GM19023 (cell line): ENCODE data around the gene CD151.
A peak's percentile ranks its signal among the peaks of the same experiment; 100 is the strongest.

Source experiments
- ATAC-seq: cut with Tn5 transposase; IDR thresholded peaks from one replicate; pipeline ENCODE4 v1.9.1; 2021; ENCODE audit warnings: mild to moderate bottlenecking, moderate library complexity; ENCODE audit not compliant: unreplicated experiment

CD151 gene

GRCh38 chr11:827897-828192 is 4.9 kb upstream of the CD151 start, which contains the start of gene CRACR2B:
TSS of gene CRACR2B (plus strand) at chr11:827919. CDS start at chr11:828608, 689 bp downstream.
- ATAC-seq = no peak

- no peak for ATAC-seq
Measured at GRCh38 chr11:828506-829175, 4.1 kb upstream of the CD151 start.

GRCh38 chr11:829176-829846 is 3.4 kb upstream of the CD151 start:
- no peak for ATAC-seq

DNA sequence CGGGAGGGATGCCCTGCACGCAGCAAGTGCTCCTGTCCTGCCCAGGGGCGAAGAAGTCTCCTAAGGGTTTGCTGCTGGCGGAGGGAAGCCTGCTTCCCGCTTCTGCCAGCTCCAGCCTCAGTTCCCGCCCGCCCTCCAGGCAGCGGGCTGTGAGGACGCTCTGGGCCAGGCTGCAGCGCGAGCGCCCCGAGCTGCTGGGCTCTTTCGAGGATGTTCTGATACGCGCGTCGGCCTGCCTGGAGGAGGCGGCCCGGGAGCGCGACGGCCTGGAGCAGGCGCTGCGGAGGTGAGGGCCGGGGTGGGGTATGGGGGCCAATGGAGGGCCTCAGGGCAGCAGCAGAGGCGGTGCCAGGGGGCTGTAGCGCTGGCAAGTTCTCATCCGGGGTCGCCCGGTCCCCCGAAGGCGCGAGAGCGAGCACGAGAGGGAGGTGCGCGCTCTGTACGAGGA is 2.9 kb upstream of the CD151 start:
- ATAC-seq = no peak

- no peak for ATAC-seq
Measured at GRCh38 chr11:830295-831117, 2.2 kb upstream of the CD151 start.

GRCh38 chr11:831118-831864 is 1.5 kb upstream of the CD151 start:
- no peak for ATAC-seq

DNA sequence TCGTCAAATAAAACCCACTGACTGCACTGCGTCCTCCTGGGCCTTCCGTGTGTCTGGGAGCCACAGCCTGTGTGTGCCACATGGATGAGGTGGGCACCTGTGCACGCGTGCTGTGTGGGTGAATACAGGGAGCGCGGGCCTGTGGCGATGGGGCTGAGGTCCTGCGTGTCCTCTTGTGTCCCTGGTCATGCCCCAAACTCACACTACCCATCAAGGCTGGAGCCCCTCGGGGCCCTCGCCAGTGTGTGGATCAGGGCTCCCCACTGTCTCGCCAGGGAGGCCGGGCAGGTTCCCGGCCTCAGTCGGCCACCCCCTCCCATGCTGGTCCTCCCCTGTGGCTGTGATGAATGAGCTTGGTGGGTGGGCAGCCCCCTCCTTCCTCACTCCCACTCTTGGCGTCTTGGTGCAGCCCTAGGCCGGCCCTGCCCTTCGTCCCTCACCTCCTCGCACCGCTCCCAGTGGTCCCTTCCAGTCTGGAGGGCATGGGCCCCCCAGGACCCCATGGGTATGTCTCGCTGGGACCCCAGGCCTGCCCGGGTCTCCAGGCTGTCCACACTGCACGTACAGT is 707 bp upstream of the CD151 start:
- no peak for ATAC-seq

DNA sequence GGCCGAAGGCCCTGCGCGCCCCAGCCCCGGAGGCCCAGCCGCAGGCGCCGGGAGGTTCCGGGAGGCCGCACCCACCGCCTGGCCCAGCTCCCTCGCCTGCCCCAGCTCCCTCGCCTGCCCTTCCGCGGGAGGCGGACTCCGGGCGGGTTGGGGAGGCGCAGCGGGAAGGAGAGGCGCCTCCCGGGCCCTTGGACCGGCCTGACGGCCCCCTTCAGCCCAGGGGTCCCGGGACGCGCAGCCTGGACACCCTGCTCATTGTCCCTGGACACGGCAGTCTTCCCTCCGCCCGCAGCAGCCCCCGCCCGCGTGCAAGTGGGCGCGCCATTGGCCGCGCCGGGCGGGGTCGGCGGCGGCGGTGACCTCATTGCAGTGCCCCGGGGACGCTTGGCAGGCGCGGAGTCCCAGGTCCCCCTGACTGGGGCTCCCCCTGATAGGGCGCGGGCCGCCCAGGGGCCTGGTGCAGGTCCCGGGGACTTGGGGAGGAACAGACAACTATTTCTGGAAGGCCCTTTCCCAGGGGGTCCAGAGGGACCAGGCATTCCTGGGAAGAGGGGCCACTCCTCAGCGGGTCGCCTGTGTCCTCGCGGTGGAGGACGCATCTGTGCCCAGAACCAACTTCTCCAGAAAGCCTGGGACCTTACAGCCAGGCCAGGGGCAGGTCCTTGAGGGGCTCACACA is 501 bp downstream of the CD151 start:
- peak; percentile 10 for ATAC-seq

- no peak for ATAC-seq
Measured at GRCh38 chr11:833849-834311, 1.1 kb downstream of the CD151 start.

DNA sequence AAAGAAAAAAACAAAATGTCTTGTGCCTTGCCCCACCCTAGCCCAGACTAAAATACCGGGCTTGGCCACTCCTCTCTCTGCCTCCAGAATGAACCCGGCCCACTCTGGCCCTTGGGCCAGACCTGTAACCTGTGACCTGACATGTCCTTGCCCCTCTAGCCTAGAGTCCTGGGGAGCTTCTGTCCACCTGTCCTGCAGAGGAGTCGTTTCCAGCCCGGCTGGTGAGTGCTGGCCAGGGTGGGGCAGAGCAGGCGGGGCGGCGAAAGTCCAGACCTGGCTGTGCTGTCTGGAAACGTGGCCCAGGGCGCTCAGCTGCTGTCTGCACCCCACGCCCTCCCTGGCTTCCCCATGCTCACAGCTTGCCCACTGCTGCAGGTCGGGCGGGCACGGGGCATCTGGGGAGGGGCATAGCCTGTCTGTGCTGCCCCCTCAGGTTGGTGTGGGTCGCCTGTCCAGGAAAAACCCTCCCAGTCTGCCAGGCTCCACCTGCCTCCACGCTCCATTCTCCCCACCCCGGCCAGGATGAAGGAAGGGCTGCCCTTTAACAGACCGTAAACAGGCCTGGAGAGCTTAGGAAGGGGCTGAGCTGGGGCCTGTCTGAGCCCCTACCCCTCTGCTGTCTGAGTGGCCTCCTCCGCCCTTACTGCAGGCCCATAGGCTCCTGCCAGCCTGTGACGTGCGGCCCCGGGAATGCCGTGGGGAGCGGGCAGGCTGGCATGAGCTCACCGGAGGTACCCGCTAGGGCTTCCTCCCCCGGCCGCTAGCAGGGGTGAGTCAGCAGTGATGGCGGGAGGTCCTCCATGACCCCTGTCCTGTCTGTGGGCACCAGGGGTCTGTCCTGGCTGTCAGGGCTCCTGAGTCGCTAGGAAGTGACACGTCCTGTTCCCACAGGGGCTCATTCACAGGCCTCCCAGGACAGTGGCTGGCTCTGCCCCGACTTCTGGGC is 1.9 kb downstream of the CD151 start:
- no peak for ATAC-seq

DNA sequence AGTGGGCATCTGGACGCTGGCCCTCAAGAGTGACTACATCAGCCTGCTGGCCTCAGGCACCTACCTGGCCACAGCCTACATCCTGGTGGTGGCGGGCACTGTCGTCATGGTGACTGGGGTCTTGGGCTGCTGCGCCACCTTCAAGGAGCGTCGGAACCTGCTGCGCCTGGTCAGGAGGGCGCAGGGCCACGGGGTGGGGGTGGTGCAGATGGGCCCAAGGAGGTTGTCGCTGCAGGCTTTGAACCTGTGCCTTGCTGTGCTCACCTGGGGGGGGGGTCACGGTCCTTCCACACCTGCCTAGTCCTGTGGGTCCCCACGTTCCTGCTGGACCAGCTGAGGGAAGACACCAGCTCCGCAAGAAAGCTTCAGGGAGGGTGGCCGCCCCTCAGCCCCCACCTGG is 3.5 kb downstream of the CD151 start:
- ATAC-seq = no peak

GRCh38 chr11:836700-837099 is 3.9 kb downstream of the CD151 start:
- ATAC-seq = no peak

- no peak for ATAC-seq
Measured at GRCh38 chr11:837189-837989, 4.6 kb downstream of the CD151 start.

- no peak for ATAC-seq
Measured at GRCh38 chr11:837990-838307, 5.2 kb downstream of the CD151 start.

DNA sequence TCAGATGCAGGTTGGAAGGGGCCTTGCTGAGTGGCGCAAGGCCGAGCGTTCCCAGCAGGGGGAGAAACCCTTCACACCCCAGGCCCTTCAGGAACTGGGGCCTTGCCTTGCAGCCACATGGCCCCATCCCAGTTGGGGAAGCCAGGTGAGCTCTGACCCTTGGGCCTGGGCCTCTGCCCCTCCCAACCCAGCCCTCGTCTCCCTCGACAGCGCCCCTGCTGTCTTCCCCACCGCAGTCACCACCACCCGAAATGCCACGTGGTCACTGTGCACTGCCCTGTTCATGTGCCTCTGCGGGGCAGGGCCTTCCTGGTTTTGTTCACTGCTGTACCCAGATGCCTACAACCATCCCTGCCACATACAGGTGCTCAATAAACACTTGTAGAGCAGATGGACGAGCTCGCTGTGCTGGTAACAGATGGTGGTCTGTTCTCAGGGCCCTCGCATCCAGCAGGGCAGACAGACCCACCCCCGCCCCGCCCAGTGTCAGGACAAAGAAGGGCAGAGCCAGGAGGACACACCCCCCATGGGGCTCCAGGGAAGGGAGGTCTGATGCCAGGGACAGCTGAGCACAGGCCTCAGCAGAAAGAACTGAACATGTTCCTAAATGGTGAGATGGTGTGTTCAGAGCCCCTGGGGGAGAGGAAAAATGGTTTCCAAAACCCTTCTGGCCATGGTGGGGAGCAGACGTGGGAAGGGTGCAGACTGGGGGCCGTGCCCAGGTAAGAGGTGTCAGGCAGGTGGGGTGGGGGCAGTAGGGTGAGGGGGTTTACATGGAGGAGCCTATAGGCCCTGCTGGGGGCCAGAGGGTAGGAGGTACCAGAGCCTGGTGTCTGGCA is 5.9 kb downstream of the CD151 start:
- ATAC-seq = no peak

GRCh38 chr11:839280-839623 is 6.5 kb downstream of the CD151 start:
- no peak for ATAC-seq

DNA sequence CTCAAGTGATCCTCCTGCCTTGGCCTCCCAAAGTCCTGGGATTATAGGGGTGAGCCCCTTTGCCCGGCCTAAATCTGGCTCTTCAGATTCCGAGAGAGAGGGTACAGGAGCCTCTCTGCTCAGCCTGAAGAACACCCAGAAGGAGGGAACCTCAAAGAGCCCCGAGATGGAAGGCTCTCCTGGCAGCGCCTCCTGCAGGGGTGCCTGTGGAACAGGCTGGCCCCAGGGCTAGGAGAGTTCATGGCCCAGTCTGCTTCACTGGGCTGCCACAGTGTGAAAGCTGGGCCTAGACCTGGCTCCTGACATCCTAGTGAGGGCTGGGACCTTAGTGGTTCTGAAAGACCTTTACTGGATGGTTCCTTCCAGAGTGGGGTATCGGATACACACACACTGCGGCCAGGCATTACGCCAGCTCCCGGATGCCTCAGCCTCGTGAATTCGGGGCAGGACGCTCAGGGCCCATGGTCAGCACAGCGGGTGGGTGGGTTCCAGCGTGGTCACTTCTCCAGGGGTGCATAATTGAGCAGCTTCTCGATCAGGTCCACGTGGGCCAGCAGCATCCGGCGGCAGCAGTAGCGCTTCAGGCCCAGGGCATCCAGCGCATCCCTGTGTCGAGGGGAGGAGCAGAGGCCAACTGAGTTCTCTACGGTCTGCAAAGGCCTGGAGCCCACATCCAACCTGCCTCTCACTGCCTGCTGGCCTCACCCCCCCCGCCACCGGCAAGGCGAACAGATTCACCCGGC is 7.3 kb downstream of the CD151 start:
- no peak for ATAC-seq
